Measurements from ENCODE around the gene ST6GALNAC6. TPM values are rescaled to one million over a fixed set of nuclear protein-coding genes. Genes with fewer than 3 reads are reported as not detected.

The ST6GALNAC6 gene
- total RNA-seq, 2 experiments from 2014 or later = 93.1 to 97.5 TPM

GRCh38 chr9:127890053-127890452, 9.3 kb downstream of the ST6GALNAC6 start:
- DNase-seq (no peak), ATAC-seq (ENCODE audit: poor library complexity) (no peak)
- no peak for TF ChIP-seq CTCF (IDR thresholded peaks at IDR 0.05)
- H3K27me3 Mint-ChIP-seq = no peaks in the 10 kb centered on the region
- no peak overlapping the region for H3K4me3 ChIP-seq (ENCODE audit: low read length)
- H3K4me1 Mint-ChIP-seq (ENCODE audit: low read depth) = peaks cover 10% of the 10 kb centered on the region
- no peaks in the 10 kb centered on the region for H3K9me3 Mint-ChIP-seq
- peaks cover 70% of the 10 kb centered on the region for H3K36me3 ChIP-seq (ENCODE audit: insufficient read depth, low read length)
- H3K27ac ChIP-seq (ENCODE audit: low read depth in 1 of 2, low read length in 2 of 2) = no peak overlapping the region
- peaks cover 86% of the 10 kb centered on the region for H3K36me3 Mint-ChIP-seq (ENCODE audit: low read depth)
- ChIA-PET POLR2A (interaction anchor here (0.9 to 1.7 kb wide), 3 partner anchors 16 to 31 kb away, joined by 3 to 4 read pairs (median 4); no protein-coding TSS in a partner anchor), CTCF (interaction anchor here (0.7 to 1.2 kb wide), 2 partner anchors 31 to 155 kb away, joined by 3 read pairs; partner anchors contain the start of gene TOR2A)
- intact Hi-C loops (cut with DNase I, micrococcal nuclease) = no loop called here
- H3K4me1 ChIP-seq (ENCODE audit: insufficient read depth, low read length) = peaks cover 4% of the 10 kb centered on the region
- H3K4me3 Mint-ChIP-seq = no peak overlapping the region
- H3K9me3 ChIP-seq (ENCODE audit: control insufficient read depth in 1 of 2, insufficient read depth in 1 of 2, low read length in 2 of 2) = peaks cover 14 to 15% of the 10 kb centered on the region in 2 experiments
- H3K27me3 ChIP-seq (ENCODE audit: control insufficient read depth in 1 of 2, insufficient read depth in 2 of 2, low read length in 2 of 2) = no peaks in the 10 kb centered on the region
- no peak overlapping the region for H3K27ac Mint-ChIP-seq

- intact Hi-C loops (cut with DNase I, micrococcal nuclease) = no loop called here
- Histone ChIP-seq H3K27ac (ENCODE audit: low read depth in 1 of 2, low read length in 2 of 2) (no peak overlapping the region), H3K36me3 (ENCODE audit: insufficient read depth, low read length) (peaks cover 60% of the 10 kb centered on the region), H3K4me1 (ENCODE audit: insufficient read depth, low read length) (peaks cover 6% of the 10 kb centered on the region), H3K27me3 (ENCODE audit: control insufficient read depth in 1 of 2, insufficient read depth in 2 of 2, low read length in 2 of 2) (no peaks in the 10 kb centered on the region), H3K9me3 (ENCODE audit: control insufficient read depth in 1 of 2, insufficient read depth in 1 of 2, low read length in 2 of 2) (peaks cover 0 to 3% of the 10 kb centered on the region in 2 experiments), H3K4me3 (ENCODE audit: low read length) (no peak overlapping the region)
- Mint-ChIP-seq H3K27ac (no peak overlapping the region), H3K36me3 (ENCODE audit: low read depth) (peaks cover 83% of the 10 kb centered on the region), H3K27me3 (no peaks in the 10 kb centered on the region), H3K9me3 (no peaks in the 10 kb centered on the region), H3K4me1 (ENCODE audit: low read depth) (peaks cover 10% of the 10 kb centered on the region), H3K4me3 (no peak overlapping the region)
- POLR2A ChIA-PET = no interaction called here
- ATAC-seq (ENCODE audit: poor library complexity) (peak; percentile 66), DNase-seq (no peak)
- CTCF ChIA-PET = no interaction called here
- no peak for TF ChIP-seq CTCF (IDR thresholded peaks at IDR 0.05)
These were observed 11.6 kb downstream of the ST6GALNAC6 start for GRCh38 chr9:127887792-127888191.

GRCh38 chr9:127886401-127886972, 12.9 kb downstream of the ST6GALNAC6 start:
- H3K27me3 ChIP-seq (ENCODE audit: control insufficient read depth in 1 of 2, insufficient read depth in 2 of 2, low read length in 2 of 2) = no peaks in the 10 kb centered on the region
- POLR2A ChIA-PET = interaction anchor here (1.3 kb wide), 1 partner anchor 187 kb away, joined by 3 read pairs; no protein-coding TSS in a partner anchor
- DNase-seq (no peak), ATAC-seq (ENCODE audit: poor library complexity) (peak; percentile 25)
- H3K36me3 ChIP-seq (ENCODE audit: insufficient read depth, low read length) = peaks cover 58% of the 10 kb centered on the region
- no peaks in the 10 kb centered on the region for H3K27me3 Mint-ChIP-seq
- intact Hi-C loops (cut with DNase I, micrococcal nuclease) = no loop called here
- CTCF ChIA-PET = no interaction called here
- H3K4me1 Mint-ChIP-seq (ENCODE audit: low read depth) = peaks cover 5% of the 10 kb centered on the region
- TF ChIP-seq CTCF (IDR thresholded peaks at IDR 0.05) = no peak
- H3K27ac ChIP-seq (ENCODE audit: low read depth in 1 of 2, low read length in 2 of 2) = no peak overlapping the region
- no peaks in the 10 kb centered on the region for H3K9me3 Mint-ChIP-seq
- peaks cover 78% of the 10 kb centered on the region for H3K36me3 Mint-ChIP-seq (ENCODE audit: low read depth)
- H3K27ac Mint-ChIP-seq = no peak overlapping the region
- H3K4me3 ChIP-seq (ENCODE audit: low read length) = no peak overlapping the region
- H3K9me3 ChIP-seq (ENCODE audit: control insufficient read depth in 1 of 2, insufficient read depth in 1 of 2, low read length in 2 of 2) = no peaks in the 10 kb centered on the region
- peaks cover 6% of the 10 kb centered on the region for H3K4me1 ChIP-seq (ENCODE audit: insufficient read depth, low read length)
- H3K4me3 Mint-ChIP-seq = no peak overlapping the region

Data from CD4-positive, alpha-beta T cell (primary cell).